GM18870 (cell line): ENCODE results near the gene ADAMTS12.
"Not testable (repeated sequence)": the region's sequence is repeated elsewhere in the genome, so short reads cannot be mapped to it uniquely, and the experiment has no call there.

Experiments
- ATAC-seq: cut with Tn5 transposase; IDR thresholded peaks from one replicate; pipeline ENCODE4 v1.9.1; 2021; ENCODE audit warnings: moderate library complexity; ENCODE audit not compliant: unreplicated experiment

Gene ADAMTS12

DNA sequence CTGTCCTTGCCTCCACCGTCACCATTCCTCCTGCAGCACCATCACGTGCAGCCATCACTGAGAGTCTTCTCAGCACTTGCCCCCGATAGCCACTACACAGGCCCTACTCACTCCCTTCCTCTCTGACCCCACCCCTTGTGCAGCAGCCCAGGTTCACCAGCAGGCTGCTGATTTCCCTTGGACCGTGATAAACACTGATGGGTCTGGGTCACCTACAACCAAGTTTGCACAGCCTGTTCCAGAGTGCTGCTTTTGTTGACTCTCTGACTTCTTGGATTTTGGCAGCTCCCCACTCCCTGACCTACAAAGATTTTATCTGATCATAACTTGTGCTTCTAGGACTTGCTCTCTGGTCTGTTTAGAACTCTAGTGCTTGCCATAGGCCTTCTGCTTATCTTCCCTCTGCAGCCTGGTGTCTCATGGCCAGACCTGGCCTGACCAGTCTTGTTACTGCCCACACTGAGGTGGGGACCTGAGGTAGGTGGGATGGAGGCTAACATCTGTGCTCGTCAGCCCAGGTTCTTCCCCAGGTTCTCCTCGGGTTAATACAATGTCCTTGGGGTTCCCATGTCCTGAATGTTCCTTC lies 341.7 kb downstream of the ADAMTS12 start:
- no peak for ATAC-seq

DNA sequence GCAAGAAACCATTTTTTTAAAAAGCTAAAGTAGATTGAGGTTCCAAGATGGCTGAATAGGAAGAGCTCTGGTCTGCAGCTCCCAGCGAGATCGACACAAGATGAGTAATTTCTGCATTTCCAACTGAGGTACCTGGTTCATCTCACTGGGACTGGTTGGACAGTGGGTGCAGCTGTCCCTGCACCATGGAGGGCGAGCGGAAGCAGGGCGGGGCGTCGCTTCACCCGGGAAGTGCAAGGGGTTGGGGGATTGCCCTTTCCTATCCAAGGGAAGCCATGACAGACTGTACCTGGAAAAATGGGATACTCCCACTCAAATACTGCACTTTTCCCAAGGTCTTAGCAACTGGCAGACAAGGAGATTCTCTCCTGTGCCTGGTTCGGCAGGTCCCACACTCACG lies 352.0 kb downstream of the ADAMTS12 start:
- not testable (repeated sequence) for ATAC-seq

DNA sequence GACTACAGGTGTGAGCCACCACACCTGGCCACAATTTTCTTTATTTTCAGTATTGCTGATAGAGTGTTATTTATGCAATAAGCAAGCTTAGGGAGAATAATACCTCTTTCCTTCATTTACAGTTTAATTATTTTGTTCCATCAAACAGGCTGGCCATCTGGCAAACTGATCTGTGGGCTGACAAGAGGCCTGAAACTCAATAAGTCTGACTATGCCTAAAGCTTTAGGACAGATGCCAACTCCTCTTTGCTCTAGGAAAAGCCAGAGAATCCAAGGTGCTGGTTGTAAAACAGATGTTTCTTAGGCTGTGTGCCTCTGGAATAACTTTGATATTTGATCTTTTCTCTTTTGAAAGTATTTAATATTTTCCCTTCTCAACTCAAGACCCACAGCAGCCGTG lies 352.6 kb downstream of the ADAMTS12 start:
- no peak for ATAC-seq

GRCh38 chr5:33538201-33538600 lies 353.6 kb downstream of the ADAMTS12 start:
- no peak for ATAC-seq

GRCh38 chr5:33537240-33537639 lies 354.6 kb downstream of the ADAMTS12 start:
- ATAC-seq: no peak

GRCh38 chr5:33536802-33537201 lies 355.0 kb downstream of the ADAMTS12 start:
- no peak for ATAC-seq

DNA sequence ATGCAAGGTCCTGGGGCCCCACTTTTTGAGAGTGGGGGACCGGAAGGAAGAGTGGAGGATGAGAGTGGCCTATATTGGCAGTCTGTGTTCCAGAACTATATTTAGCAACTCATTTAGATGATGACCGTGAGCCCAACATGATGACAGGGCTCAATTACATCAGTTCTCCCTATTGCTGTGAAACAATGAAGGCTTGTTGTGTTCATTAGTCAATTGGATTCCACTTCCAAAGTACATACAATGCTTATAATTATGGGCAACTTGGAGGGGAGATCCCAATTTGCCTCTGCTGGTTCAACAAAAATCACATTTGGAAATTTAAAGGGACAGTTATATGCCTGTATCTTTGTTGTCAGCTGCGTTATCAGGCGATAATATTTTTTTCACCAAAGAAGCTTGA lies 360.0 kb downstream of the ADAMTS12 start:
- ATAC-seq: no peak

GRCh38 chr5:33531037-33531298 lies 360.8 kb downstream of the ADAMTS12 start:
- ATAC-seq: no peak

GRCh38 chr5:33530183-33531036 lies 361.4 kb downstream of the ADAMTS12 start:
- no peak for ATAC-seq

- ATAC-seq: no peak
Observed at GRCh38 chr5:33527696-33528095, 364.1 kb downstream of the ADAMTS12 start.

DNA sequence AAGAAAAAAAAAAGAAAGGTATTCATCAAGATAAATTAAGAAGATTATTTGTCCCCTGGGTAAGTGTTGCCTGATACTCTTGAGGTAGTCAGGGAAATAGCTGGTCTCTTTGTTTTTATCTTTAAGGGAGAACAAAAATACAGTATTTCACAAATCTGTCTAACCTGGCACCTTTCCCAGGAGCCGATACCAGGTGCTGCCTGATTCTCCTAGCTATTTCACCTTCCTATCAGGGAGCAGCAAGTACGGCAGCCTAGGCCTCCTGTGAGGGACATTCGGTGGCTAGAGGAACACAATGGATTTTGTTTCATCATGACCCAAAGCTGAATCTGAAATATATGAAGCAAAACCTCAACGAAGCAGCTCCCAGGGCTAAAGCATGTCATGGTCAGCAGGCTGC lies 365.0 kb downstream of the ADAMTS12 start:
- ATAC-seq: no peak

- ATAC-seq: no peak
Observed at GRCh38 chr5:33524476-33524875, 367.3 kb downstream of the ADAMTS12 start.

DNA sequence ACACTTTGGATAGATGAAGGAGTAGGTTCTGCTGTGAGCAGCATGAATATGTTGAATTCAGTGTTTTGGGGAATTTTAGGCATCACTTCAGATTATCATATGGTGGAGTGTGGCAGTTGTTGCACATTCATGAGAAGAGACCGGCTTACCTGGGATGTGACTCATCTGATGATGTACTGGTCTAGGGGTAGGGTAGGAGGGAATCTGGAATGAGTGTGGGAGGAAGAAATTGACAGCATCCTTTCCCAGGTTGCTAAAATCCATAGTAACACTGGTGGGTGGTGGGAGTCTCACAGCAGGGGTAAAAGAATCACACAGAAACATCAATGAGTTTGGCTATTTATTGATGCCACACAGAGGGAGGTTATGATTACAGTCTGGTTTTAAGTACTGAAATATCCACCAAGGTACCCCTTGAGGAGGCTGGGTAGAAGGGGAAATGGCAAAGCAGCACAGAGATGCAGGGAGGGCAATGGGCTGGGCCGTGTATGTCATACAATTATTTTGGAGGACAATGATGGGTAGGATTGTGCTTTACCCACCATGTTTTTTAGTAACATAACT lies 368.5 kb downstream of the ADAMTS12 start:
- ATAC-seq: no peak

- ATAC-seq: no peak
Observed at GRCh38 chr5:33516421-33516820, 375.4 kb downstream of the ADAMTS12 start.

- not testable (repeated sequence) for ATAC-seq
Observed at GRCh38 chr5:33515366-33515765, 376.4 kb downstream of the ADAMTS12 start.

DNA sequence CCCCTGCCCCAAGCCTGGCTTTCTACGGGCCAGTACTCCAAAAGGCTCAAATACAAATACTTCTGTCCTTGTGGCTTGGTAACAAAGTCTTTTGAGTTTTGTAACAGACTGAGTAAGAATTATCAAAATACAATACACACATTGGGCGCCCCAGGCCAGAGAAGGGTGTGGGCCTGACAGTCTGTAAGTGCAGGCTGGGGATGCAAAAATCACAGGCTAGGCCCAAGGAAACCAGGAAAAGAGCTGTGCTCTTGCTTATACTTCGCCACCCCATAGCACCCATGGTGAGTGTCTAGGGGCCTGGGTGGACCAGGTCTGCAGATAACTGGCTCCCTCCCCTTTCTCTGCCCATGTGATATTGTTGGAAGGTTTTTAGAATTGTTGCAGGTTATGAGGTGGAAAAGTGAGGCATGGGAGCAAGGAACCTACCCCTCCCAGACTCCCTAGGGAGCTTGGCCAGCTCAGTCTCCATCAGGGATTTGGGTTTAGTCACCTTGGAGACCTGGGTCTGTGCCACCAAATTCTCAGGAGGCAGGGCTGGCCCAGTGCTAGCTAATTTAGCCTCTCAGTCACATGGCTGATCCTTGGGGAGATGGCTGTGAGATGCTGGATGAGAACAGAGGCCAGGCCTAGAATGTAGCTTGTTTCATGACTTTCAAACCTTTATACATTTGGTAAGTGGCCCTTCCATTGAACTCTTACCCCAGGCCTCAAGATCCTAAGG lies 378.2 kb downstream of the ADAMTS12 start:
- ATAC-seq: no peak

GRCh38 chr5:33509036-33509435 lies 382.8 kb downstream of the ADAMTS12 start:
- ATAC-seq: no peak

DNA sequence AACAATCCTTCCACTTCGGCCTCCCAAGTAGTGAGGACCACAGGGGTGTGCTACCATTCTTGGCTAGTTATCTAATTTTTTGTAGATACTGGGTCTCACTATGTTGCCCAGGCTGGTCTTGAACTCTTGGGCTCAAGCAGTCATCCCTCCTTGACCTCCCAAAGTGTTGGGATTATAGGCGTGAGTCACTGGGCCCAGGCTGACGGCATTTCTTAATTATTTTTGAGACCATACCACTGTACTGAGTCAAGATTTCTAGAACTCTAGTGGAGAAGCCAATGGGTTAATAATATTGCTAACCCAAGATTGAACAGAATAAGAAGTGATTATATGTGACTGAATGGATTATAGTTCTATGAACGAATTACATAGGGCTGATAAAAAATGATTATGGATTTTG lies 384.4 kb downstream of the ADAMTS12 start:
- ATAC-seq: no peak

DNA sequence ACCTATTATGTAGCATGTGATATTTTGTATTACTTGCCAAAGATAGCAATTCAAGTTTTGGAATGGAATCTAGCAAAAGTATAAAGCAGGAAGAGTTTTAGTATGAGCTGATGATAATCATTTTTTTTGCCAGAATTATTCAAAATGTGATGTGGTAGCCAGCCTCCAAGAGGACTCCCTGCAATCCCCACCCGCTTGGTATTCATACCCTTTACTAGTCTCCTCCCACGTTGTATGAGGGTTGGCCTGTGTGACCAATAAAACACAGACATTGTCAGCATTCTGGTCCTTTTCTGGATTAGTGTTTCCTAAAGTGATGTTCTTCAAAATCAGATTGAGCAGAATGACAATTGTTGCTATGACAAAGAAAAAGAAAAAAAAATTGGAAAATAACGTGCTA lies 387.2 kb downstream of the ADAMTS12 start:
- no peak for ATAC-seq

DNA sequence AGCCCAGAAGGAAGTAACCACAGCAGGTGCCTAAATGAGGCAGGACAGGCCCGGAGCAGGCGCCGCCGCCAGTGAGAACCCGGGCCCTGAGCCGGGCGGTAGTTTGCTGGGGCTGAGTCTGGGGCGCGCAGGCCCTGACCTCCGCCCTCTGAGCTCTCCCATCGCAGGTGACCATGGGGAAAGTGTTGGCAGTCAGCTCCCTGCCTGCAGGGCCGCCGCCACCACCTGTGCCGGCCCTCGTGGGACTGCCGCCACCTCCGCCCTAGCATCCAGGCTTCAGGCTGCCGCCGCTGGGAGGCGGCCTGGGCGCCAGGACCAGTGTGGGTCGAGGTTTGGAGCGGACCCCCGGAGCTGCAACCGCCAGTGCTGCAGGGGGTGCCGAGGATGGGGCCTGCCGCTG lies 389.9 kb downstream of the ADAMTS12 start:
- no peak for ATAC-seq

DNA sequence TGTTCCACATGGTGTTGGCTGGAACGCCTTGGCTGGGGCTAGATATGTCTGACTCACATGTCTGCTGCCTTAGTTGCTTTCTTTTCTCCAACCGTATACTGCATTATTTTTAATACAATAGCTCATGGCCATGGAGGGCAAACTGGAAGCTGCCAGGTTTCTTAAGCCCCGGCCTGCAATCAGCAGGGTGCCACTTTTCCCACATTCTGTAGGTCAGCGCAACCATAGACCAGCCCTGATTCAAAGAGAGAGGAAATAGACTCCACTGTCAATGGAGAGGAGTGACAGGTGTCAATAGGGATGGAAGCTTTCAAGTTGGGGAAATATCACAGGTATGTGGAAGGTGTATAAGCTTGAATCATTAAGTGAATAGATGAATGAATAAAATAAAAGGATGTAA lies 390.5 kb downstream of the ADAMTS12 start:
- ATAC-seq: no peak

- no peak for ATAC-seq
Observed at GRCh38 chr5:33494466-33494865, 397.3 kb downstream of the ADAMTS12 start.
